Effector CD8-positive, alpha-beta T cell (primary cell): ENCODE measurements around the gene PCDH8.
"Not testable (repeated sequence)": the region's sequence is repeated elsewhere in the genome, so short reads cannot be mapped to it uniquely, and the experiment has no call there.

Experiments
- DNase-seq: peaks from one replicate; lab custom pipeline; 2025; lab: John Stamatoyannopoulos, UW

Gene PCDH8

DNA sequence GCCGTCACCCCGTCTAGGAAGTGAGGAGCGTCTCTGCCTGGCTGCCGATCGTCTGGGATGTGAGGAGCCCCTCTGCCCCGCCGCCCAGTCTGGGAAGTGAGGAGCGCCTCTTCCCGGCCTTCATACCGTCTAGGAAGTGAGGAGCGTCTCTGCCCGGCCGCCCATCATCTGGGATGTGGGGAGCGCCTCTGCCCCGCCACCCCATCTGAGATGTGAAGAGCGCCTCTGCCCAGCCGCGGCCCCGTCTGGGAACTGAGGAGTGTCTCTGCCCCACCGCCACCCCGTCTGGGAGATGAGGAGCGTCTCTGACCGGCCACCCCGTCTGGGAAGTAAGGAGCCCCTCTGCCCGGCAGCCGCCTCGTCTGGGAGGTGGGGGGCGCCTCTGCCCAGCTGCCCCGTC, 30.6 kb downstream of the PCDH8 start:
- not testable (repeated sequence) for DNase-seq

DNA sequence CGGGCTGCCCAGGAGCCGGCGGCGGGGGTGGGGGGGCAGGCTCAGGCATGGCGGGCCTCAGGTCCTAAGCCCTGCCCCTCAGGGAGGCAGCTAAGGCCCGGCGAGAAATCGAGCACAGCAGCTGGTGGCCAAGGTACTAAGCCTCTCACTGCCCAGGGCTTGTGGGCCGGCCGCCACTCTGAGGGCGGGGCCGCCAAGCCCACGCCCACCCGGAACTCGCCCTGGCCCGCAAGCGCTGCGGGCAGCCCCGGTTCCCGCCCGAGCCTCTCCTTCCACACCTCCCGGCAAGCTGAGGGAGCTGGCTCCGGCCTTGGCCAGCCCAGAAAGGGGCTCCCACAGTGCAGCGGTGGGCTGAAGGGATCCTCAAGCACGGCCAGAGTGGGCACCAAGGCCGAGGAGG, 33.1 kb downstream of the PCDH8 start:
- DNase-seq: no peak

DNA sequence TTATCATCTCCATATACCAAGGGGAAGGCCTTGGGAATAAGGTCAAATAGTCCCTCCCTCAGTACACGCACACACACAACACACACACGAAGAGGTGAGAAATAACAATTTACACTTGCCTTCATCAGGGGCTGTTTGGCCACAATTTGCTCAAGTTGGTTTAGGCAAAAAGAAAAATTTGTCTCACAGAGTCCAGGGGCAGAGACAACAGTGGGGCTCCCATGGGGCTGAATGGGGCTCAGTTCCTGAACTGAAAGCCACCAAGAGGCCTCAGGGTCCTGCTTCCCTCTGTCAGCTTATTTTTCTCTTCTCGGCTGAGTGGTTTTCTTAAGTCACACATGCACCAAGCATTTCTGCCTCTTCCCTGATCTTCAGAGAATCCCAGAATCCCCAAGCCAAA, 35.5 kb downstream of the PCDH8 start:
- no peak for DNase-seq

DNA sequence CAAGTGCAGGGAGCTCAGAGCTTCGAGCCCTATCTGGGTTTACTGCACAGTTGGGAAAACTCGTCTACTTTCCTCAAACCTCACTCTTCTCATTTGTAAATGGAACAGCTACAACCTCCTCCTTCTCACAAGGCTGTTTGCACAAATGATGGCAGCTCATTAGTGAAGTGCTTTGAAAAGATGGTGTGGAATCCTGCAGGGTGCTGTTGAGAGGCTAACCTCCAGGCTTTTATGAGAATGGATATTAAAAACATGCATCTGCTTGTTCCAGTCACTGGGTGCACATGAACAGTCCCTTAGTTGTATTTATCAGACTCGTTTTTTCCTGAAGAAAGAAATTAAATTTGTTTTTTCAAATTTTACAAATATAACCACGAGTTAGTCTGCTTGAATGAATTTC, 36.6 kb downstream of the PCDH8 start:
- no peak for DNase-seq

DNA sequence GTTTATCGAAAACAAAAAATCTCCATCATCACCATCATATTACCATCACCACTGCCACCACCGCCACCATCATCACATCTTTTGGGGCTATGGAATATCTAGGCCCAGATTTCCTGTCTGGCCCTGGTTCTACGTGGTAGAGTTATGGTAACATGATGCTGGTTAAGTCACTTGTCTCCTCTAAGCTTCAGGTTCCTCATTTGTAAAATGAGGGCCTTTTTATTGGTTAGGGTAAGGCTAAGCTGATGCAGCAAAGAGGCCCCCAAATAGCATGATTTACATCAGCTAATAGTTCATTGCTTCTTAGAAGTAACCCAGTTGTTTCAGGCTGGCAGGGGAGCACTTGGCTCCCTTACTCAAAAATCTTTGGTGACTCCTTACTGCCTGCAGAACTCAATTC, 37.9 kb downstream of the PCDH8 start:
- no peak for DNase-seq

DNA sequence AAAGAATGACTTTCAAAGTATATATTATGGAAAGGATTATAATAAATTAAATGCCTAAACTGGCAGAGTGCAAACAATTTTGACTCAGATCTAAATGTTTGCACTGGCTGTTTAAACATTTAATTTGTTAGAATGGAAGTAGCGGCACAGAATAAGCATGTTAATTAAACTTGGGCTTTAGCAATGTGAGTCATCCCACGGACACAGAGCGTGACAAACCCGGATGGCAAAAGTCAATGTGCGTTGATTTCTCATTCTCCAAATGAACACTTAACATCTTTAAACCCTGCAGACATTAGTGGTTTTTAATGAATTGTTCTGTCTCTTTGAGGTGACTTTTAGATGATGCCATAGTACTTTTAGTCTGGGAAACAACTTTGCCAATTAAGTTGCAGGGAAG, 38.4 kb downstream of the PCDH8 start:
- no peak for DNase-seq

DNA sequence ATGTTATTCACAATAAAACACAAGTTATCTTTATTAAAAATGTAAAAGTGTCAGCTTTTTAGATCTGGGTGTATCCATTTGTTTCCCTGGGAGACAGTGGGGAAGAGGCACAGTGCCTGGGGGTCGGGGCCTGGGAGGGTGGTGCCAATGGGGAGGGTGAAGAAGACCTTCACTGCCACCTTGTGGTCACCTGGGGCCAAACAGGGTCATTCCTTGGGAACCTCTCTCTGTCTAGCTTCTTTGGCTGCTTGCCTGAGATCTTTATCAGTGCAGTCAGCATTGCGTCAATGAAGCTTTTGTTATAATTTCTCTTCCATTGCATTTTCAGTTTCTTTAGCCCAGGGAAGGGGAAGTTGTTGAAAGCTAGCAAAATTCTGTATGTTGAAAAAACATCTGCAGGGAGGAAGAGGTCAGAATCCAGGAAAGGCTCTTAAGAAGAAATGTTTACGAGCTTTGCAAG, 39.1 kb downstream of the PCDH8 start:
- no peak for DNase-seq

DNA sequence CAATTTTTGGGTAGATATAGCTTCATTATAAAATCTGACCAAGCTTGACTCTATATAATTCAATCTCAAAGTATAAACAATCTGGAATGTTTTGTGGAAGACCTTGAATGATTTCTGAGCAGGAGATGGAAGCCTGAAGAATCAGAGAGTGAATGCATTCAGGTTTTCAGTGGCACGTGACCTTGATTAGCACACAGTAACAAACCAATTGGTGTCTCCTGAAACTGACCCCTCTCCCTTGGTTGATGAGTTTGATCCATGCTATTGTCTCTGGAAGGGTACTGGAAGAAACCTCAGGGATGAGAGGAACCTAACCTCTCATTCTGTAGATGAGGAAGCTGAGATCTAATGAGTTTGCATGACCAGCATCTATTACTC, 39.6 kb downstream of the PCDH8 start:
- DNase-seq: no peak

DNA sequence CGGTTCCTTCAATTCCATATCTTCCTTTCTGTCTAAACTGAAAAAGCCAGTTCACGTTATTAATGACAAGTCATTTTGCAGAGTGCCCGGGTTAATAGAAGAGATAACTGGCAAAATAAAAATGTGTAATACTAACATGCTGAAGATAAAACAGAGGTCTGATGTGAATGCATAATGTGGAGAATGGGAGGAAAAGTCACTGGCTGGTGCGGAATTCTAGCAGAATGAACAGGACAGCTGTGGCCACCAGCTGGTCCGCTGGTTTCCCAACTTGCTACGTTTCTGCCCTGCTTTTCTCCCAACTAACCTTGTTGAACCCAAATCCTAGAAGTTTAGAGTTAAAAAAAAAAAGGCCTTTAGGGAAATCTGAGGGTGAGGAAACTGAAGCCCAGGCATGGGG, 42.4 kb downstream of the PCDH8 start:
- DNase-seq: no peak

DNA sequence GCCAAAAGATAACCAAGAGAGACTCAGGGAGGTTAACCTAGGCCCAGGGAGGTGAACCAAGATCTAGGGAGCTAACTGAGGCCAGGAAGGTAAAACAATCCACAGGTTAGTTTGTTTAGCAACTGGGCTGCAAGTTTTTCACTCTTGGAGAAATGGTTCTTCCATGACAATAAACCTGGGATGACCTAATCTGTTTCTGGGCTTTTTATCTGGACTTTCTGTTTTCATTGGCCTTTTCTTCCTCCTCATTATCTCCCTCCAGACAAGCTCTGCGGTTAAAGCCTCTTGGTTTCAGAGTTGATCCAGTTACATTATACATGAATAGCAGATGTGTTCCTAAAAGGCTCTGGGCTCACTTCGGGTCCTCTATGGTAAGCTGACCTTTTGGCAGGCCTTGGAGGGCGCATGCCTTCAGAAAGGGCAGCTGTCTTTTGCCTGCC, 44.2 kb downstream of the PCDH8 start:
- no peak for DNase-seq

DNA sequence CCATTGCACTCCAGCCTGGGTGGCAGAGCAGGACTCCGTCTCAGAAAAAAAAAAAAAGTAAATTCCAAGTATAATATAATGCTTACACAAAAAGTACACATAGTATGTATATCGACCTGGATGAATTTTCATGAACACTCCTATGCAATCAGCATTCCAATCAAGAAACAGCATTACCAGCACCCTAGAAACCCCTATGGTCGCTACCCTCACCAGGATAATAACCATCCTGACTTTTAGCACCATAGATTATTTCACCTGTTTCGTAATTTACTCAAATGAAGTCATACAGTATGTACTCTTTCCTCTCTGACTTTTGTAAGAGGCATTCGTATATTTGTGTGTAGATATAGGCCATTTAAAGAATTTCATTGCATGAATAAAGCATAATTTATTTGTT, 47.6 kb downstream of the PCDH8 start:
- DNase-seq: no peak

DNA sequence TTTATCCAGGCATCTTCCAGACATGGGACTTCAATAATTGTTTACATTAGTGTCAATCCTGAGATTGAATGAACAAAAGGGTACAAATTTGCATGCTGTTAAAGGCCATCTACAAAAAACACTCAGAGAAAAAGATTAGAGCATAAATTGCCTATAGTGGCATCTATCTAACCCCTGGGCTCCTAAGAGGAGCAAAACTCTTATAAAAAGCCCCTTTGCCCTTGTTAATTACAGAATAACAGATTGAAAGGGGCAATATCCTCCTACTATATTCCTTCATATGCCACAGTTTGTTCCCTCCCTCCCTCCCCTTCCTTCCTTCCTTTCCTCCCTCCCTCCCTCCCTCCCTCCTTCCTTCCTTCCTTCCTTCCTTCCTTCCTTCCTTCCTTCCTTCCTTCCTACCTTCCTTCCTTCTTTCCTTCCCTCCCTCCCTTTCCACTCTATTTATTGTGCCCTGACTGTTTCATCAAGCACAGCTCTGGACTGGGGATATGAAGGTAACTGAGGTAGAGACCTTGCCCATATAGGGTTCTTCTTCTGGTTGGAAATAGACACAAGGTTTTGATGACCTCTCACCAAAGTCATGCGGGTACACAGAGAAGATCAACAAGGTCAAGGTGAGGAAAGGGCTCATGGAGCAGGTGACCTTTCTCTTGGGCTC, 49.5 kb downstream of the PCDH8 start:
- no peak for DNase-seq

DNA sequence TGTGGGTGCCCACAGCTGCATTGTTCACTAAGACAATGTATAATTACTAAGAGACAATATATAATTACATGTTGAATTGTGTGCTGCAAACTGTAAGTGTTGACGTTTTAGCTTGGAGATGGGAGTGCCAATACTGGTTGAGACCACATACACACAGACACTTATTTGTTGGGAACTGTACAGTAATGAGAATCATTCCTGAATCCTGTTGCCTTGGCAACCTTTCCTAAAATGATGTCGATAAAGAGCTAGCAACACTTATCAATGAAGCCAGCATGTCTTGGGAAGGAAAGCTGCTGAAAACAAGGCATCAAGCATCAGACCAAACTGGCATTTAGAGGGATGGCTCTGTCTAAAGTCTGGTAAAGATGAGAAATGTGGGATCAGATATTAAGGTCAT, 51.3 kb downstream of the PCDH8 start:
- DNase-seq: no peak

DNA sequence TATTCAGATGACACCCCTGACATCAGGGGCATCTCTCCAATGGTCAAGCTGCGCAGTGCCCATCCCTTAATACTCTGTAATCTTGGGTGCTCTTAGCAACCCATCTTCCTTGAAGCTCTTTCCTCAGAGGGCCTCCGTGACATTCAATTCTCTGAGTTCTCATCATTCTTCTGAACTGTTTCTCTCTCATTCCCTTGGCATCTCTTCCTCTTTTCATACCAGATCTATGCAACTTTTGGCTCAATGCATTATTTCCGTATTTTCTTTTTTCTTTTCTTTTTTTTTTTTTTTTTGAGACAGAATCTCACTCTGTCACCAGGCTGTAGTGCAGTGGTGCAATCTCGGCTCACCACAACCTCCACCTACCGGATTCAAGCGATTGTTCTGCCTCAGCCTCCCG, 53.9 kb downstream of the PCDH8 start:
- DNase-seq: no peak

DNA sequence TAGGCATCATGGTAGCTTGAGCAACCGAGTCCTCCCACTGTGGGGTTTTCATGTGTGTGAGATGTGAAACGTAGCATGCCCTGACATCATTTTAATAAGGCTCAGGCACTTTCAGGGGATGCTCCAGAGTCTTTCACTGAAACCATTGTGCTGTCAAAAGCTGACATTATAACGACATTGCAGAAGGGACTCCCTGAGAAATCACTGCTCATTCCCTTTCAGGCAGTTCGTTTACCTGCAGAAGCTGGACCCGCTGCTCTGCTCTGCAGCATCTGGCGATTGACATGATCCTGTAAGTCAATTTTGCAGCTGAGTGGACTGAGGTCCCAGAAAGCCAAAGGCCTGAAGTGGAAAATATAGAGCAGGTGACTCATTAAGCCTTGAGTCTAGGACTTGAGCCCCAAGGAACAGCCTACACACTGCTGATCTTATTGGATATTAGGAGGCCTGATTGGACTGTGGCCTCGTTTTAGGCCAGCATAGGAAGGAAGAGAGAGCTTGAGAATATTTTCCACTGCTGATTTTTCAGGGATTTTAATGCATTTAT, 54.9 kb downstream of the PCDH8 start:
- DNase-seq: no peak
